HepG2 (cell line): ENCODE data around the gene IQCM. TPM values are rescaled to one million over a fixed set of nuclear protein-coding genes. Genes with fewer than 3 reads are reported as not detected.

Experiments used
- ATAC-seq: fragments of 200-7000 bp; cut with Tn5 transposase; 3 replicates; pipeline ENCODE4 v1.9.1; 2020; ENCODE audit warnings: mild to moderate bottlenecking, moderate library complexity
- BruUV-seq: library from RNA; stranded (reverse); fragments of 400-500 nt; replicated peaks from 2 replicates; lab custom pipeline; 2021; lab: Mats Ljungman, UMichigan
- CTCF ChIA-PET: fragments of 300-600 bp; formaldehyde crosslinking; extraction: SDS; loops from one replicate; lab custom pipeline; 2021; ENCODE audit warnings: low total read pairs, inconsistent platforms, low intra/inter-chr PET ratio; lab: Yijun Ruan, JAX
- POLR2A ChIA-PET: fragments of 350-600 bp; sonication (Branson Sonifier 250); formaldehyde crosslinking; loops from one replicate; lab custom pipeline; 2020; ENCODE audit warnings: antibody characterized with exemption, inconsistent platforms; lab: Yijun Ruan, JAX
- DNase-seq: peaks from one replicate; pipeline ENCODE4 v3.0.0-alpha.2; 2015; ENCODE audit warnings: low spot score
- FAIRE-seq: peaks from 3 replicates; lab custom pipeline; 2011; peaks lifted over from hg19 to GRCh38; lab: Jason Lieb, UNC
- H2AFZ ChIP-seq: one replicate; pipeline ENCODE4 v1.6.1; 2011; ENCODE audit warnings: low read length, inconsistent platforms
- H3K27ac ChIP-seq: fragments of 300-600 bp; 3 replicates; pipeline ENCODE4 v1.8.0; 2011; ENCODE audit warnings: mixed run types, mild to moderate bottlenecking, mixed read lengths, low read length, inconsistent platforms; ENCODE audit not compliant: insufficient read depth; ENCODE audit errors: extremely low read length
- H3K27me3 ChIP-seq, 2 experiments: fragments of 200-600 bp in 1 of 2; 2 replicates in 1 of 2; 3 replicates in 1 of 2; pipeline versions ENCODE4 v1.6.0 to v1.8.0; 2011; ENCODE audit warnings: low read length in 2 of 2, mild to moderate bottlenecking in 2 of 2, moderate library complexity in 2 of 2, inconsistent platforms in 1 of 2; ENCODE audit not compliant: insufficient read depth in 2 of 2, control insufficient read depth in 1 of 2
- H3K36me3 ChIP-seq, 2 experiments: fragments of 200-600 bp in 1 of 2; replicated peaks in 1 of 2; 2 replicates in 1 of 2; 3 replicates in 1 of 2; pipeline versions ENCODE4 v1.5.1 to v1.8.0; 2011; ENCODE audit warnings: low read length in 2 of 2, inconsistent platforms in 1 of 2; ENCODE audit not compliant: insufficient read depth in 2 of 2, control insufficient read depth in 1 of 2
- H3K4me1 ChIP-seq: 2 replicates; pipeline ENCODE4 v1.5.1; 2012; ENCODE audit warnings: low read length, inconsistent platforms; ENCODE audit not compliant: insufficient read depth
- H3K4me2 ChIP-seq: 2 replicates; pipeline ENCODE4 v1.6.0; 2011; ENCODE audit warnings: low read depth, low read length, inconsistent platforms
- H3K4me3 ChIP-seq, 3 experiments: fragments of 200-600 bp in 1 of 3; sonication (generic), shearing (Covaris generic) in 1 of 3; replicated peaks in 1 of 3; 2 replicates each; pipeline ENCODE4 v1.5.1; 2011 to 2016; ENCODE audit warnings: low read length in 3 of 3, inconsistent platforms in 2 of 3, low read depth in 2 of 3, mild to moderate bottlenecking in 2 of 3, control low read depth in 1 of 3, mixed read lengths in 1 of 3; ENCODE audit not compliant: insufficient read depth in 1 of 3
- H3K79me2 ChIP-seq: one replicate; pipeline ENCODE4 v1.6.1; 2011; ENCODE audit warnings: low read length, inconsistent platforms; ENCODE audit not compliant: insufficient read depth
- H3K9ac ChIP-seq: 2 replicates; pipeline ENCODE4 v1.6.0; 2011; ENCODE audit warnings: mild to moderate bottlenecking, low read depth, low read length, inconsistent platforms; ENCODE audit not compliant: insufficient read depth
- H3K9me3 ChIP-seq: 2 replicates; pipeline ENCODE4 v1.5.1; 2012; ENCODE audit warnings: mild to moderate bottlenecking, low read length
- H4K20me1 ChIP-seq: 2 replicates; pipeline ENCODE4 v1.6.0; 2011; ENCODE audit warnings: inconsistent platforms, mild to moderate bottlenecking, low read length, moderate library complexity; ENCODE audit not compliant: insufficient read depth
- HNRNPK ChIP-seq: fragments of 200-400 bp; formaldehyde crosslinking; IDR thresholded peaks from 2 replicates; pipeline ENCODE4 v1.6.1; 2018; ENCODE audit warnings: low read length, low read depth, moderate library complexity, mild to moderate bottlenecking; ENCODE audit not compliant: poor library complexity, severe bottlenecking
- HOXA5 ChIP-seq: sonication (generic); formaldehyde crosslinking; IDR thresholded peaks from 2 replicates; pipeline ENCODE4 v1.4.0; 2020; ENCODE audit warnings: missing genetic modification reagents
- MBNL3 ChIP-seq: fragments of 250-450 bp; sonication (Bioruptor Pico); conservative IDR thresholded peaks from 2 replicates; pipeline ENCODE4 v1.8.0; 2022; ENCODE audit warnings: mild to moderate bottlenecking, inconsistent platforms
- MTERF4 ChIP-seq: sonication (generic); formaldehyde crosslinking; IDR thresholded peaks from 2 replicates; pipeline ENCODE4 v1.8.0; 2023; ENCODE audit warnings: mild to moderate bottlenecking, missing genetic modification reagents
- PRDM15 ChIP-seq: sonication (generic); formaldehyde crosslinking; IDR thresholded peaks from 2 replicates; pipeline ENCODE4 v1.4.0; 2020; ENCODE audit warnings: missing genetic modification reagents
- REPIN1 ChIP-seq: sonication (generic); formaldehyde crosslinking; IDR thresholded peaks from 2 replicates; pipeline ENCODE4 v1.8.0; 2022; ENCODE audit warnings: missing genetic modification reagents, low read depth, mild to moderate bottlenecking, borderline replicate concordance
- RFXAP ChIP-seq: sonication (generic); formaldehyde crosslinking; IDR thresholded peaks from 2 replicates; pipeline ENCODE4 v1.4.0; 2020; ENCODE audit warnings: missing genetic modification reagents, borderline replicate concordance
- TARDBP ChIP-seq: sonication (generic); formaldehyde crosslinking; IDR thresholded peaks from 2 replicates; pipeline ENCODE4 v1.8.0; 2022; ENCODE audit warnings: mild to moderate bottlenecking, missing genetic modification reagents
- ZFX ChIP-seq: sonication (generic); formaldehyde crosslinking; IDR thresholded peaks from 2 replicates; pipeline ENCODE4 v1.4.0; 2020; ENCODE audit warnings: mild to moderate bottlenecking, low read depth, missing genetic modification reagents, moderate library complexity
- ZFY ChIP-seq: sonication (generic); formaldehyde crosslinking; IDR thresholded peaks from 2 replicates; pipeline ENCODE4 v1.4.0; 2020; ENCODE audit warnings: missing genetic modification reagents
- ZNF317 ChIP-seq: sonication (generic); formaldehyde crosslinking; IDR thresholded peaks from 2 replicates; pipeline ENCODE4 v1.5.0; 2020; ENCODE audit warnings: mild to moderate bottlenecking, missing genetic modification reagents
- ZNF362 ChIP-seq: sonication (generic); formaldehyde crosslinking; IDR thresholded peaks from 2 replicates; pipeline ENCODE4 v1.4.0; 2020; ENCODE audit warnings: missing genetic modification reagents, mild to moderate bottlenecking, borderline replicate concordance
- ZNF562 ChIP-seq: sonication (generic); formaldehyde crosslinking; IDR thresholded peaks from 2 replicates; pipeline ENCODE4 v1.8.0; 2022; ENCODE audit warnings: missing genetic modification reagents, borderline replicate concordance
- ZNF687 ChIP-seq: sonication (generic); formaldehyde crosslinking; IDR thresholded peaks from 2 replicates; pipeline ENCODE4 v1.5.1; 2020; ENCODE audit warnings: mild to moderate bottlenecking, missing genetic modification reagents, moderate library complexity
- WGBS: methylation state at CpG from one replicate; pipeline ENCODE4 v1.1.6; 2017; ENCODE audit warnings: low lambda C conversion rate; 5-methylcytosine and 5-hydroxymethylcytosine counted together
- in situ Hi-C: cut with HindIII; loops from 2 replicates; pipeline ENCODE4 v1.10.0; 2017; ENCODE audit warnings: low pct_unique_long_range_greater_than_20kb; ENCODE audit not compliant: extremely low pct_ligation_motif_present
- intact Hi-C: fragments of 100-400 bp; cut with micrococcal nuclease; formaldehyde crosslinking; loops from one replicate; pipeline ENCODE4 v1.10.0; 2022; ENCODE audit not compliant: unreplicated experiment
- polyA plus RNA-seq, 8 experiments: library from polyadenylated mRNA; depleted of rRNA in 3 of 8; stranded (reverse) in 7 of 8; unstranded in 1 of 8; fragments of >200 nt; fragmentation: Illumina TruSeq in 4 of 8; extraction: Trizol in 4 of 8; gene quantifications; 2 replicates each; pipeline versions ENCODE4 v1.2.1 to v1.2.3, GENCODE V29; 2011 to 2016; ENCODE audit warnings: low read depth in 4 of 8, missing spikeins in 1 of 8, mixed read lengths in 1 of 8; ENCODE audit not compliant: insufficient read depth in 1 of 8
- total RNA-seq, 5 experiments: library from RNA; depleted of rRNA; stranded (reverse); fragments of >200 nt; fragmentation: Illumina TruSeq; extraction: Trizol; gene quantifications; 2 replicates each; pipeline ENCODE4 v1.2.3, GENCODE V29; 2016; ENCODE audit warnings: low read depth in 1 of 5

Gene IQCM
- total and polyA plus RNA-seq, 2 of the 13 experiments (the other 11 are each of a cell fraction or from before 2014, with no cell fraction given) = not detected

- POLR2A ChIA-PET = no interaction called here
- Histone ChIP-seq H3K27ac (no peak overlapping the region), H2AFZ (no peak overlapping the region), H3K4me3 (no peak overlapping the region), H3K36me3 (no peaks in the 10 kb centered on the region), H3K4me2 (no peak overlapping the region), H3K4me1 (no peaks in the 10 kb centered on the region), H3K9ac (no peak overlapping the region), H3K9me3 (peaks cover 77% of the 10 kb centered on the region), H3K27me3 (no peaks in the 10 kb centered on the region), H3K79me2 (no peaks in the 10 kb centered on the region), H4K20me1 (no peaks in the 10 kb centered on the region)
- ATAC-seq = no peak
- intact Hi-C loops (no loop called here), in situ Hi-C loops (no loop called here)
- CTCF ChIA-PET = no interaction called here
- BruUV-seq = no TSS peak
- DNase-seq = no peak
- FAIRE-seq = no peak
- 0% methylated on average over 1 of the region's 1 CpG for WGBS
- no peak for TF ChIP-seq ZFY (CRISPR knock-in tag)
- no peak for TF ChIP-seq MTERF4
- no peak for TF ChIP-seq TARDBP (CRISPR knock-in tag)
- TF ChIP-seq ZNF687 (CRISPR knock-in tag) = no peak
- TF ChIP-seq ZNF562 (CRISPR knock-in tag) = no peak
- TF ChIP-seq REPIN1 (CRISPR knock-in tag) = no peak
- TF ChIP-seq PRDM15 (CRISPR knock-in tag) = no peak
- no peak for TF ChIP-seq HOXA5 (CRISPR knock-in tag)
- TF ChIP-seq MBNL3 (CRISPR knock-in tag) = no peak
- no peak for TF ChIP-seq ZFX
- TF ChIP-seq RFXAP (CRISPR knock-in tag) = no peak
- TF ChIP-seq ZNF362 (CRISPR knock-in tag) = no peak
- TF ChIP-seq ZNF317 (CRISPR knock-in tag) = no peak
- no peak for TF ChIP-seq HNRNPK
Measured at GRCh38 chr4:149605601-149606378, 209.9 kb downstream of the IQCM start.
